GM21515 (cell line): Measurements from ENCODE around the gene SERTAD2.

Source experiments
- ATAC-seq: cut with Tn5 transposase; IDR thresholded peaks from one replicate; pipeline ENCODE4 v1.9.1; 2021; ENCODE audit not compliant: unreplicated experiment

The SERTAD2 gene

DNA sequence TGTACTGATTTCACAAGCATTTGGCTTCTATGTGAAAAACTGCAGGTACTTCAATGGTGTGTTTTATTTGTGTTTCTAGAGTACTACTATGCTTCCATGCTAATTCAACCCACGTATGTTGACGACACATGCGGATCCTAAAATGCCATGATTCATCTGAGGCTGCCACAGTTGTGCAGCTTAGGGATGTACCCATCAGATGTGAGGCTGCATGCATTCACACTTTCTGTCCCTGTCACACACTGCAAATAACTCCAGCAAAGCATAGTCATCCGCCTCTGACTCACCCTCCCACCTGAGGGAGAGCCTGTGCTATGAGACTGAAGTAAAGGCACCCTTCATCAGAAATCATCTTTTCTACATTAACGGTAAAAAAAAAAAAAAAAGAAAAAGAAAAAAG, 22.1 kb upstream of the SERTAD2 start:
- no peak for ATAC-seq

DNA sequence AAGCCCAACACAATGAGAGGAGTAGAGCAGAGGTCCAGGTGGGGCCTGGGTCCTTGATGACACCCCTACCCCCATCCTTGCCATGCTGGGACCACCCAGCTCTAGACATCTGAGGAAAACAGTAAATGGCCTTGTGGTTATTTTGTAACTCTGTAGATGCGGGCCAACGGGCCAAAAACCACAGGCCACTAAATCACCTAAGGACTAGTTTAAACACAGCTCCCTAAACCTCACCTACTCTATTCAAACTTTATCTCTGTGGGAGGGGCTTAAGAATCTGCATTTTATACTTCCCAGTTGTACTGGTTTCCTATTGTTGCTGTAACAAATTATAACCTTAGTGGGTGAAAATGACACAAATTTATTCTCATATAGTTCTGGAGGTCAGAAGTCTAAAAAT, 19.0 kb upstream of the SERTAD2 start:
- no peak for ATAC-seq

DNA sequence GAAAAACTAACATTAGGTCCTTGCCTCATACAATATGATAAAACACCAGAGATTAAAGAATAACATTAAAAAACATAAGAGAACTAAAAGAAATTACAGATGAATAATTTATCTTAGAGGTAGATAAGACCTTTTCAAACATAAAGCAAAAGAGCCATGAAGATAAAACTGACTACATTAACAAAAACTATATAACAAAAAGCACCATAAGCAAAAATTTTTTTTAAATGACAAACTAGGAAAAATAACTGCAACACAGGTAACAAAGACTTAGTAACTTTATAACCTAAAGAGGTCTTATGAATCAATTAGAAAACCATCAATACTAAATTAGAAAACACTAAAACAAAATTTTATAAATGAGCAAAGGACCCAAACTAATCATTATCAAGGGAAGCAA, 16.3 kb upstream of the SERTAD2 start:
- no peak for ATAC-seq

DNA sequence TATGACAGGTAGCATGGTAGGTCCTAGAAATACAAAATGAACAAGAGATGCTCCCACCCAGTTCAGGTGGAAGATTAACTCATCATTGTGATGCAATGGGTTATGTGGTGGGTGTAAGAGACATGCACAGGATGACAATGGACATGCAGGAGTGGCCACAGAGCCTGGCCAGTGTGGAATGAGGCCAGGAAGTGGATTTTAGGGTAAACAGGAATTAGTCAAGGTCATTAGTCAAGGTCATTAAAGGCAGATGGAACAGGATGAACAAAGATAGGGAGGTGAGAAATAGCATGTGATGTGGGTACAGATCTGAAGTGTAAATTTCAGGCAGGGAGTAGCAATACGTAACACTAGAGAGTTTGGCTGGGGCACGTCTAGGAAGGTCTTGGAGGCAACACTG, 15.6 kb upstream of the SERTAD2 start:
- ATAC-seq = no peak

DNA sequence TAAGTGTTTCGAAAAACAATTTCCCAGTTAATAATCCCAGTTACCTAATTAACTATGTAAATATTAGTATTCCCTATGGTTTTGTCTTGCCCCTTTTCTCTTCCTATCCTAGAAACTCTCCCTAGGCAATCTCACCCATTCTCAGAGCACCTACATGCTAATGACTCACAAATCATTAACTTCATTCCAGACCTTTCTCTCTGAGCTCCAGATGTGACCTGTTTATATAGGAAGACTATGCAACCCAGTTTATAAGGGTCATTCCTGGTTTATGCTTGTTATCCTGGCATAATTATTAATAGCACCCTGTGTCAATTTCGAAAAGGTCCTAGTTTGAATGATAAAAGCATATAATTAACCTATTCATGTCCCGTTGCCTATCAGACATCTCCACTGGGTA, 14.8 kb upstream of the SERTAD2 start:
- ATAC-seq = no peak

DNA sequence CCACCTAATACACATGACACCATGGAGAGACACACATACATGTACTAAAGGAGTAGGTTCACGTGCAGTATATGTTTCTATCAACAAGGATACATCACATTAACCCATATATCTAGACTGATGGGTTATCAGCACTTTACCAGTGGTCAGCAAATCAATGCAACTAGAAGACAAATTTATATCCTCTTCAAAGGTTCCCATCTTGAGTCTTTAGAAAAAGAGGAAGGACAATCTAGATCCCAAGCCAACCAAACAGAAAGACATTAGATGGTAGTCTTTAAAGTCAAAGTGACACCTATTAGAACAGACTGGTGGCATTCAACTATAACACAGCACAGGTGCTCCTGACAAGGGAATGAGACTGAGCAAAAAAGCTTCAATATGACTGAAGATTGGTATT, 13.8 kb upstream of the SERTAD2 start:
- no peak for ATAC-seq

DNA sequence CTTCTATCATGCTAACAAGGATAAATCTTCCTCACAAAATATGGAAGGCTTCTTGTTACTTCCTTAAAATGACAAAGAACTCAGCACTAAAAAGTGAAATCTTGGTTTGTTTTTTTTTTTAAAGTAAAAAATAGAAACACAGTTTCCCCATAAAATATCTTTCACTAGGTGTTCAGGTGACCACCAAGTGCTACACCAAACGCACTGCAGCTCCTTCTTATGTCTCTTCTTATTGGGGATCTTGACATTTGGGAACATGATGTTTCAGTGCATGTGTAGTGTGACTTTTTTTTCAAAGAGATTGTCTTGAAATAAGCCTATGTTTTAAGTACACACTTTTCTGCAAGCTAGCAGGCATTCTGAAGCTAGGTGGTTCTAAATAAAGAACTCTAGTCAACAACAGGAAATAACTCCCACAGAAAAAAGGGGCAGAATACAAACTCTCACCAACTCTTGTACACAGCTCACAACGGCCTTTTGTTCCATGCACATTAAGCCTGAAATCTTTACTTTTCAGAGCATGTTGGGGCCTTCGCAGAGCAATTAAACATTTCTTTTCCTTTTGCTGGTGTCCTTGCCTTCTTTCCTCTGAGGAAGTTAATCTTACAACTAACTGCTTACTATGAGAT, 13.2 kb upstream of the SERTAD2 start:
- peak; percentile 83 for ATAC-seq

DNA sequence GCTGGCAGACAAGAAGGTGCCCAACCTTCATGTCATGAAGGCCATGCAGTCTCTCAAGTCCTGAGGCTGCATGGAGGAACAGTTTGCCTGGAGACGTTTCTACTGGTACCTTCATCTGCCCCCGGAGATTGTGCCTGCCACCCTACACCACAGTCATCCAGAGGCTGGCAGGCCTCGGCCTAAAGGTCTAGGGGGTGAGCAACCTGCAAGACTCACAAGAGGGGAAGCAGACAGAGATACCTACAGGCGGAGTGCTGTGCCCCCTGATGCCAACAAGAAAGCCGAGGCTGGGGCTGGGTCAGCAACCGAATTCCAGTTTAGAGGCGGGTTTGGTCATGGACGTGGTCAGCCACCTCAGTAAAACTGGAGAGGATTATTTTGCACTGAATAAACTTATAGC, 12.0 kb upstream of the SERTAD2 start:
- no peak for ATAC-seq

DNA sequence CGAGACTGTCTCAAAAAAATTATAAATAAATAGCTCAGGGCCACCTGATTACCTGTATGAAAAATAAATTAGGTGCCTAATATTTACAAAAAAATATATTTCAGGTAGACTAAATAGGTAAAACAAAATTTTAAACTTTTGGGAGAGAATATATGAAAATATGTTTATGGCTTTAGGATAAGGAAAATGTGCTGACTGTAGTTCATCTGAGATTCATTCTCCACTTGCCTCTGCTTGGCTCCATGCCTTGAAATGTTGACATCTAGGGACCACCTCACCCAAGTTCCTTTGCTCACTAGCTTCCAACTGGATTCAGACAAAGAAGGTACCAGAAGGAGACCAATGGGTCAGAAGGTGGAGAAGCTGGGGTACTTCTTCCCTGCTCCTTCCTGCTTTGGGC, 9.7 kb upstream of the SERTAD2 start:
- ATAC-seq = no peak

DNA sequence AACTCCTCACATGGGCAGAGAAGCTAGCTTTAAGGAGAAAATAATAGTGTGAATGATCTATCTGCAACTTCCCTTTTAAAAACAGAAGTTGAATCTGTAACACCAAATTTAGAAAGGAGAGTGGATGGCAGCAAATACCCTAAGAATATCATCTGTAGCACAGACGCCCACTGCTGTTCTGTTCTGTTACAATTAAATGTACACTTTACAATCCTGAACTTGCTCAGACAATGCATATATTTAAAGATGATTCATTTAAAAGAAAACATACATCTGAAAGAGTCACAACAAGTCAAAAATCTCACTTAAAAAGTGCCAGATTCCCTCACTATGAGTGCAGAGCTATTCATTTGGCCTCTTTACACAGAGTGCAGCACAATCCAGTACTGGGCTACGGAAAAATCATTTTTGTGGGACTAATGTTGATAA, 8.0 kb upstream of the SERTAD2 start:
- no peak for ATAC-seq

DNA sequence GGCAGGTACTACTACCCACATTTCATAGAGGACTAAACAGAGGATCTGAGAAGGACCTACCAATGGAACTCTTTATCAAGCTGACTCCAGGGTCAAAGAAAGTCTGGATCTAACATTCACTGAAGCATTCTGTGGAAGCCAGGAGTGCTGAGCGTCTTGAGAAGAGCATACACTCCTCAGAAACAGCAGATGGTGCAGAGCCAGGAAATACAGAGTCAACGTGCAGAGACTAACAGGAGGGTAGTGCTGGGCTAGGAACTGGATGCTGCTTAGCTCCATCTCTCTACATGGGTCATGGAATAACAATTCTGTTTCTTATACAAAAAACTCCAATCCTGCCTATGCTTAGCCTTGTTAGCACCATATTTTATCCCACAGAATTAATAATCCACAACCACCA, 5.5 kb upstream of the SERTAD2 start:
- ATAC-seq = no peak

DNA sequence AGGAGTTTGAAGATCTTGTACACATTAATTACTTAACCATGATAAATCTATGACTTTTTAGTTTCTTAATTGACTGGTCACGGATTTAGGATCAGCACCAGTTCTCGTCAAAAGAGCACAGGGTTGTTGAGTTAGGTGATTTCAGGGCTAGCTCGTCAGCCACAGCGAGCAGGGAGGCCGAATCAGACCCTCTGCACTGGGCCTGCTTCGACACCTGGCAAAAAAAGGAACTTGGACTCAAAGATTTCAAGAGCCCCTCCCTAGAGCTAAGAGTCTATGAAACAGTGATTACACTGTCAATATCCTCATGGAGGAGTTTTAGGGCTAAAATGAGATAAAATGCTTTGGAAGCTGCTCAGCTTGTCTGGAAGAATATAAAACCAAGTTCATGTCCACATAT, 4.6 kb upstream of the SERTAD2 start:
- ATAC-seq = no peak

DNA sequence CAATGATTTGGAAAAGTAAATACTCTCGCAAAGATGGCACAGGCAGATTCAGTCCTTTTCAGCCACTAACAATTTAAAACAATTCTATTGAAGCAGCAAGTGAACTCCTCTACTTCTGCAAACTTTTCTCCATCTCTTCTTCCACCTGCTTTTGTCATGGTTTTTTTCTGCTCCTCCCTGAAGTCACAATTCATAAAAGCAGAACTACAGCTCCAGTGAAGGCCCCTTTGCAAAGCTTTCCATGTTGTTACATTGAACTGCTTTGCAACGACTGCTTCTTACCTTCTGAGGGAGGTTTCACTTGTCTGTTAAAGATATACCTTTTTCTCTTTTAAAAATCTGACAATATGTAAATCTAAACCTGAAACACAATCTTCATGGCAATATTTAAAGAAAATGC, 3.7 kb upstream of the SERTAD2 start:
- no peak for ATAC-seq

DNA sequence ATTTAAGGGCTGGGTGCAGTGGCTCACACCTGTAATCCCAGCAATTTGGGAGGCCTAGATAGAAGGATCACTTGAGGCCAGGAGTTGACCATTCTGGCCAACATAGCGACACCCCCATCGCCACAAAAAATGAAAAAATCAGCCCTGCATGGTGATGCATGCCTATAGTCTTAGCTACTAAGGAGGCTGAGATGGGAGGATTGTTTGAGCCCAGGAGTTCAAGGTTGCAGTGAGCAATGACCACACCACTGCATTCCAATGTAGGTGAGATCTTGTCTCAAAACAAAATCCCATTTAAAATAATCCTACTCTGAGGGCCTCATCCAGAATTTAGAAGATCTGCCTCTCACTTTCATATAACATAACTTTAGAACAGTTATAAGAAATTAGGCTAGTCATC, 2.7 kb upstream of the SERTAD2 start:
- no peak for ATAC-seq

DNA sequence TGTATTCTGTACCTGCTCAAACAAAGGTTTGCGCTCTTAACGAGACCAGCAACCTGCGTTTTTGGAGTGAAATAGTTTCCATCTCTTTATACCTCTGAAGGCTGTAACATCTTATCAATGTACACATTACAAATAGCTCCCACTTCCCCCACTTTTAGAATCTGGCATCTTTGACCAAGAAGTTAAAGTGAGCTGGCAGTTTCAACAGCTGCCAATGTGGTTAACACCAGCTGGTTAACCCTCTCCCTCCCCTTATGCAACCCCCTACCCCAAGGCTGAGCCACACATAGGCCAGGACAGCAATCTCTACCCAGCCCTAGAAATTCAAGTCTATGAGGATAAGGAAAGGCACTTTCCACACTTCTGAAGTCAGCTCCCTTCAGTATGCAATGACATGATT, 2.2 kb upstream of the SERTAD2 start:
- no peak for ATAC-seq

DNA sequence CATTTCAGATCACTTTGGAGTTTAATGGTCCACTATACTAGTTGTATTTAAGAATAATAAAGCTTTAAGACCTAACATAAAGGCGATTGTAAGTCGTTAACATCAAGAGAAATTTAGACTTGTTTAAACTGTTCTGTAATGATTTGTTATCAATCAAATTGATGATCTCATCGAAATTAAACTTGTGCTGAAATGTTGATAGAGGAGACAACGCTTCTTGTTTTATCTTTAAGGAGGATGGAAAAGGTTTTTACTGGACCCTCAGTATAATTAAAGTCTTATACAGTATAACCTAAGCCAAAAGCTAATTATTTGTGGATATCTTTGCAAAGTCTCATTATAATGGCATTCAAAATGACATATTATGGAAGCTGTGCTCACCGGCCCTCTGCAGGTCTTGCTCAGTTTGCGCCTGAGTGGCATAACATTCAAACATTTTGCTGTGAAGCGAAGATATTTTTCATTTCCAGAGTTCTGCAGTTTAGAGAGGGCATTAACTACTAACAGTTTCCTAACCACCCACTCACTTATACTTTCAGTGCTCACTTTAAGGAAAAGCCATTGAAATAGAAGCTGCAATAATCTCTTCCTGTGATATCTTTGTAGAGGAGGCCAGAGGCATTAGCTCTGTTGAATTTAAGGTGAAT, 1.4 kb upstream of the SERTAD2 start:
- ATAC-seq = no peak

DNA sequence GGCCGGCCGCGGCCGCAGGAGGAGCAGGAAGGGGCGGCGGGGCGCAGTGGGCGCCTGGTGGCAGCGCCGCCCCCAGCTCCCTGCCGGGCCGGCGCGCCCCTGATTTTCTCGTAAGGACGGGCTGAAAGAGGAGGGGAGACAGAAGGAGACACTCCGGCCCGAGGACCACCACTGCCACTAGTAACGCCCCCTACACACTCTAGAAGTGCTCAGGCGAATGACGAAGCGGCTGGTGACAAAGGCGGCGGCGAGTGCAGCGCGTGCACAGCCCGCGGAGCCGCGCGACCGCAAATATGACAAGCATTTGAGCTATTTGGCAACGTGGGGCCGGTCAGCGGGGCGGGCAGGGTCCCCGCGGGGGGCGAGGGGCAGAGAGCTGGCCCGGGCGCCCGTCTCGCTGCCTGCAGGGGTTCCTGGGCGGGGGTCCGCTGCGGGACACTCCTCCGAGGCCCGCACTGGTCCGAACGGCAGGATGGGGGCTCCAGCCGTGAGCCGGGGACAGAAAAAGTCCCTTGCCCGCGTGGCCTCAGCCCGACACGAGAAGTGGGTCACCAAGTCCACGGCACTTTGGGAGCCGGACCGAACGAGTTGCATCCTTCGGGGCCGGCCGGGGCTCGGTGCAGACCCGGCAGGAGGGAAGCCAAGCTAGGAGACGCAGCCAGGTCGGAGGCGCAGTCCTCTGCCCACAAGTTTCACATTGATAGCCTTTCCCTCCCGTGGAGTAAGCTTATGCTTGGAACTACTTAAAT, 524 bp upstream of the SERTAD2 start:
- peak; percentile 40 for ATAC-seq

DNA sequence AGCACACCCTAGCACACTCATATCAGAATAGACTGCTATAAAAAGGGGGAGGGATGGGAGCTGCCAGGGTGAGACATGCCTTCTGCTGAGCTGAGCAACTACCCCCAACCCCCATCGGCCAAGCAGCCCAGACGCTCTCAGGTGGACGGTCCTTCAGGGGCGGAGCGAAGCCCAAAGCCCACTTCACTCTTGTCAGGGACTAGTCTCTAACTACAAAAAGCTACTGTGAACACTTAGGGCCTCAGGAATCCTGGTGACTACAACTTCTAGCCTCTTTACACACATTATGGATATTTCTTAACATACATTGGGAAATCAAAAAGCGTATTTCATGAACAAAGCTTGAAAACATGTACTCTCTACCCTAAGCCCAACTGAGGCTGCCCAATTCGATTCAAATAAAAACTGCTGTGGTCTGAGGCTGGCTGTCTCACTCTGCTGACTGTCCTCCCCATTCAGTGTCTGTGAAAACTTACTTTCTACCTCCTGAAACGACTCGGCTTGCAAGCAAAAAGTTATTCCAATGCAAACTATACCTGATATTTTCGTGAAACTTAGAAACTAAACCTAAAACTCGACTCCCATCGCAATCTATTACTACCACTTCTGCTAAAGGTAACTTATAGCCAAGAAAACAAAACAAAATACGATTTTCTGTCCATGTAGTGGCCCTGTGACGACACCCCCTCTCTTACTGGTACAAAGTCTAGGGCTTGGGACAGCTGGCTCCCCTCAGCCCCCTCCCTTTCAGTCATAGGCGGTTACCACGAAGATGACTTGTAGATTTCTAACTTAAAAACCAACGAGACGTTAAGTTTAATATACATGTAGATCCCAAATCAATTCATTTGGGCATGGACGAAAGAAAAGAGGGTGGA, 1.2 kb downstream of the SERTAD2 start:
- ATAC-seq = no peak

DNA sequence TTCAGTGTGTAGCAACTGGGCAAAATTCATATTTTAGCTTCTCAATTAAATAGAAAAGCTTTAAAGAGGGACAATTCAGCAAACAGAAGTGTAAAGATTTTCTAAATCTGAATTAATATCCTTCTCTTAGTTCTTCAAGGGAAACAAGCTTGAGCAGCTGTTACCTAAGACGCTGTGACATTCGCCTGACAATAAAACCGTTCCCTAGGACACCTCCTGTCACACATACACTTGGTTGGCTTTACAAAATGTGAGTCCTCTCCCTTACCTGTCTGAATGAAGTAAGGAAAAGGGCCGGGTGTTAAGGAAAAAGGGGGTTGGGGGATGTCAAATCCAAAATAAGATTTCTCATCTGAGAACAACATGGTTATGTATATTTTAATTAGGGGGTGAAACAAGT, 2.1 kb downstream of the SERTAD2 start:
- ATAC-seq = no peak

DNA sequence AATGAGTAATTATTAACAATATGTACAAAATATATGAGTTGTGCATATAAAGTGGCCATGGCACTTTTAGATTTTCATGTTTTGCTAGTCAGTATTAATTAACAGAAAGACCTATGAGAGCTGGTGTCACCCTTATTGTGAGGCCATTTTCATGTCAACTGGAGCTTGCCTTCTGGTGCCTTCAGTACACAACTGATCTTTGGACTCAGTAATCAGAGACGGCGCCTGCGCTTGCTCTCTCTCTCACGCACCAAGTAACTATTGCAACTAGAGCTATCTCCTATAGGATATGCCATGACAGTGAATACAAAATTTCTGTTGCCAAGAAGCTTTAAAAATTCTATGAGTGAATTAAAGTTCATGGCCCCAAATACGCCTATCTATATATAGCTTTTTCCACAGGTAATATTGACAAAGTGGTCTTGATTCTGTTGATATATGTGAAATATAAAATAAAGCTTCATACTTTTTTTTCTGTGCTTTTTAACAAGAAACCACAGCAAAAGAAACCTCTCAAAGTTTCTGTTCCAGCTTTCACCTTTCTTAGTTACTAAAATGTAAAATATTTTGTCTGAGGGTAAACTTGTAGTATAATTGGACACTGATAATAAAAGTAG, 2.9 kb downstream of the SERTAD2 start:
- ATAC-seq = no peak

DNA sequence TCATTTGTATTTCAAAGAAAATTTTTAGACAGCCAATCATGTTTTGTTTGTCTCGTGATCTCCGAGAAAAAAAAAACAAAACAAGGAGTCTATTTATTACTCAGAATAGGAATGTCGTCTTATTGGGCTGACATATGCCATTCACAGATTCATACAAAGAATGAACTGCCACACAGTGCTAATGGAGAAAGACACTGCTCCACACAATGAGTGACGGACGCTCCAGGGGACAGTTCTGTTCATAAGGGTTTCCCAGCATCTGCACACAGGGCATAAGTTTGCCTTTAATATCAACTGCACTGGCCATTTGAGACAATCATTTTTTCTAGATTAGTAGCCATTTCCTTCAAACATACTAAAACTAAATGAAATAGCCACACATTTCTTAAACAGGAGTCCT, 3.4 kb downstream of the SERTAD2 start:
- no peak for ATAC-seq
